Left cardiac atrium (tissue), 4 donors: Measurements from ENCODE around the gene GPS1. TPM values are rescaled to one million over a fixed set of nuclear protein-coding genes. Genes with fewer than 3 reads are reported as not detected.

Experiments
- ATAC-seq, 2 donors: fragments of 200-7000 bp; cut with Tn5 transposase; one replicate each; pipeline ENCODE4 v1.9.1; 2020; ENCODE audit warnings: mild to moderate bottlenecking in 2 of 2, moderate library complexity in 2 of 2
- DNase-seq: peaks from one replicate; pipeline ENCODE4 v3.0.0-alpha.2; 2020
- intact Hi-C, 2 donors: fragments of 100-400 bp; cut with DNase I; formaldehyde crosslinking; loops; one replicate each; pipeline versions ENCODE4 v1.14.1 to v1.15.1; 2022 to 2023
- total RNA-seq, 2 donors: library from RNA; stranded (reverse); fragmentation: NEBNext Ultra II Directional; extraction: Animal tissue kit (Norgen Biotek cat#: 25700); gene quantifications; one replicate each; pipeline ENCODE4 v1.2.1, GENCODE V29; 2021
- donor health status: DM: no; HTN: yes; CAD: no.
- donor health status: DM: no; HTN: yes; CAD: no; lungs with severe emphysema.
- donor health status: DM: yes; HTN: yes; CAD: no.
- donor health status: Dilated cardiomyopathy.

GPS1 gene
- total RNA-seq, 2 donors from 2014 or later: 72.2 to 79.3 TPM

DNA sequence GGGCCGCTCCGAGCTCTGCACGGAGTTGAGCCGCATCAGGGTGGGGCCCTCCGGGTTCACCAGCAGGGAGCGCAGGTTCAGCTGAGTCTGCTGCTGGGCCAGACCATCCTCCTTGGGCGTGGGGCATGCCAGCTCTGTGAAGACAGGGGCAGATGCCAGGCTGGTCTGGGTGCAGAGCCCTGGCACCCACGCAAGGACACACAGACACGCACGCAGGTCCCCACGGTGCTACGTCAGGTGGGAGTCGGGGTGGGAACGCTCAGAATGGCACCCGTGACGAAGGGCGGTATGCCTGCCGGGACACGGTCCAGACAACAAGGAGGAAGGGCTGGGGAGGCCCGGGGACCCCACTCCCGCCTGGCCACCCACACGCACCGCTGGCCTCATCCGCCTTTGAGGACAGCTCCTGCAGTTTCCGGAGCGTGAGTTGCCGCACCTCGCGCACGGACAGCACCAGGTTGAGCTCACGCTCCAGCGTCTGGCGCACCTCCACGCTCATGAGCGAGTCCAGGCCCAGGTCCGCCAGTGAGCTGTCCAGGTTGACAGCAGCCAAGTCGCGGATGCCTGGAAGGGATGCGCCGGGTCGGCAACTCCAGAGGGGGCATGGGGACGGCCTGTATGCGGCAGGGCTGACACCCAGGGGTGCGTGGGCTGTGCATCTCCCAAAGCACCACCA is 29.2 kb downstream of the GPS1 start:
- no peak for ATAC-seq
- no peak for DNase-seq
- intact Hi-C loops: no loop called here

DNA sequence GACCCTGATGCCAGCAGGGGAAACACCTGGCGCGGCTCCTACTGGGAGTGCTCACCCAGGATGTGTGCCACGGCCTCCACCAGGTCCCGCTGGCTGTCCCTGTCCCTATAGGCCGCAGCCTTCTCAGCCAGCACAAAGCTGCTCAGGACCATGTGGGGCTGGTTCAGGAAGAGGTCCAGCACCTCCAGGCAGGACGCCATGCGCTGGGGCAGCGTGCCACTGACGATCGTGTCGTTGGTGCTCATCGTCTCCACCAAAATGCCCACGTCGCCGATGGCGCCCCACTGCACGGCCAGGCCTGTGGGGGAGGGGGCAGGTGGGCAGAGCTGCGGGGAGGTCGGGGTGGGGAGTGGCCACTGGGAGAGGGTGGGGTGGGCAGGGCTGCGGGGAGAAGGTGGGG is 29.8 kb downstream of the GPS1 start:
- no peak for DNase-seq
- intact Hi-C loops: no loop called here
- no peak for ATAC-seq

DNA sequence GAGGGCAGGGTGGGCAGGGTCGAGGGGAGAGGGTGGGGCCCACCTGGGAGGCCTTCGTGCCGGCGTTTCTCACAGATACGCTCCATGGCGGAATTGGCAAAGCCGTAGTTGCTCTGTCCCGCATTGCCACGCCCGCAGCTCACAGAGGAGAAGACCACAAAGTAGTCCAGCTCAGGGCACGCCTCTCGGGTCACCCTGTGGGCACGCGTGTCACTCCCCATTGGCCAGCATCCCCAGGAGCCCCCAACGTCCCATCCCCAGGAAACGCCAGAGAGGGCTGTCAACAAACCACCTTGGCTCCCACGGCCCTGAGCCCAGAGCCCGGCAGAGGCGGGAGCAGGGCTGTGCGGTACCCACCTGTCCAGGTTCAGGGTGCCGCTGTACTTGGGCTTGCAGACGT is 30.3 kb downstream of the GPS1 start:
- intact Hi-C loops: no loop called here
- ATAC-seq: no peak
- DNase-seq: no peak

DNA sequence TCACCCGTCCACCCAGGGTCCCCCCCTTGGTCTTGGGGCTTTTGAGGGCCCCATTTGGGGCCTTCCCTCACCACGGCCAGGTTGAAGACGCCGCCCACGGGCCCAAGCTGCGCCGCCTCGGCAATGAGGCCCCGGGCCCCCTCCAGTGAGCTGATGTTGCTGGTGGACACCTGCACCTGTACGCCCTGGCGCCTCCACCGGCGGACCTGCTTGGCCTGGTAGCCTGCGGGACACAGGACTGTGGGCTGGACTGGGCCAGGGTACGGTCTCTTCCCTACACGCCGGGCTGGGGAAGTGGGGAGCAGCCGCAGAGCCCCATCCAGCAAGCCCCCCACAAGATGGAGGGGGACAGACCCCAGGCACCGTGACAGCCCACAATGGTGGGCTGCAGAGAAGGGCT is 30.8 kb downstream of the GPS1 start:
- DNase-seq (no peak), ATAC-seq (no peak)
- intact Hi-C loops: no loop called here

DNA sequence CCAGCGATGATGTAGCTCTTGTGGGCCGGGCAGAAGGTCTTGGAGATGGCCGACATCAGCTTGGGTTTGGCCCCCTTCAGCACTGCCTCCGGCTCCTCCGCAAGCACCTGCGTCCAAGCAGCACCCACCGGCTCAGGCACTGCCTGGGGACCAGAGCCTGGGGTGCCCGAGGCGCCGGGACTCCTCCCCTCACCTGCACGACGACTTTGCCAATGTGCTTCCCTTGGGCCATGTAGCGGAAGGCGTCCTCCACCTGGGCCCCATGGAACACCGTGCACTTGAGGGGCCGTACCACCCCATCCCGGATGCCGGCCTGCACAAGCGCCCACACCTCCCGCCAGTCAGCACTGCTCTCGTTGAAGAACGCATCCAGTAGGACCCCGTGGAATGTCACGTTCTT is 31.3 kb downstream of the GPS1 start:
- intact Hi-C loops: no loop called here
- ATAC-seq (no peak), DNase-seq (no peak)

DNA sequence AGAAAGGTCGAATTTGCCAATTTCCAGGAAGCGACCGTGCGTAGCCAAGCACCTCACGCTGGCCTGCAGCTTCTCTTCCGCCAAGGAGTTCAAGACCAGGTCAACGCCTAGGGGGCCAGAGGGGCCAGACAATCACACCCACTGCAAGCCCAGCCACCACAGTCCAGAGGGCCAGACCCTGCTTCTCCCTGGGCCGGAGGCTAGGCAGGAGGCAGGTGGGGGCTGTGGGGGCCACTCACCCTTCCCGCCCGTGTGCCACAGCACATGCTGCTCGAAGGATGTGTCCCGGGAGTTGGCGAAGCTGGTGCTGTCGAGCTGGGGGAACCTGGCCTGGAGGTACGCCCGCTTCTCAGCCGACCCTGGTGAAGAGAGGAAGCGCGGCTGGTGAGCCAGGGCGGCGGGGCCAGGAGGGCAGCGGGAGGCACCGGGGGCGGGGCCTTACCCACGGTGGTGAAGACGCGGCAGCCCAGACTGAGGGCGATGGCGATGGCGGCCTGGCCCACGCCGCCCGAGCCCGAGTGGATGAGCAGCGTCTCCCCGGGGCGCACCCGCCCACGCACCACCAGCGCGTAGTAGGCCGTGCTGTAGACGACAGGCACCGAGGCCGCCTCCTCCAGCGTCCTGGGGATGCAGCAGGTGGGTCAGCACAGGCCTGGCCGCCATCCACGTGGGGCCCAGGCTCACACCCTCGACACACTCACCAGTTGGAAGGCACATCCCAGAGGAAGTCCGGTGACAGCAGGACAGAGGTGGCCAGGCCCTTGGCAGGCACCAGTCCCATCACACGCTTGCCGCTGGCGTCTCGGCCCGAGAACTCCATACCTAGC is 32.0 kb downstream of the GPS1 start:
- intact Hi-C loops: no loop called here
- DNase-seq: no peak
- no peak for ATAC-seq

DNA sequence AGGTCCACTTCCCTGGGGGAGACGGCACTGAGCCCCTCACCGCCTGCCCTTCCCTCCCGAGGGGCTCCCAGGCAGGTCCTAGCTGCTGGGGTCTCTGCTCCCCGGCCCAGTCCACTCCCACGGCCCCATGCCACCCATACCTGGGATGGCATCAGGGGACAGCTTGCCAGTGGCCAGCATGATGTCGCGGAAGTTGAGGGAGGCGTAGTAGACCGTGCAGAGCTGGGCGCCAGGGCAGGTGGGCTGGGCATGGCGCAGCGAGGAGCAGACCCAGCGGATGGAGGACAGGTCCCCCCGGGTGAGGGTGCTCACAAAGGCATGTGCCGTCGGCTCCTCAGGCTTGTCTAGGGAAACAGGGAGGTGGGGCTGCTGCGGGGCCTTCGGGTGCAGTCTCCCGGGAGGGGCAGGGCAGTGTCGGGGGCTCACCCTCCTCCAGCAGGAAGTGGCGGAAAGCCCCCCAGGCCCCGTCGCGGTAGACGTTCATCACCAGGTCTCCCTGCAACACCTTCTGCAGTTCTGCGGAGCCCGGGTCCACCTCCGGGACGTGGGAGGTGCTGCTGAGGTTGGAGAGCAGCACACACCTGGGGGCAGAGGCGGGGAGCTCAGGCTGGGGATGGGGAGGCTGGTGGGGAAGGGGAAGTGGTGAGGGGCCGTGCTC is 32.8 kb downstream of the GPS1 start:
- ATAC-seq (no peak), DNase-seq (no peak)
- intact Hi-C loops: no loop called here

DNA sequence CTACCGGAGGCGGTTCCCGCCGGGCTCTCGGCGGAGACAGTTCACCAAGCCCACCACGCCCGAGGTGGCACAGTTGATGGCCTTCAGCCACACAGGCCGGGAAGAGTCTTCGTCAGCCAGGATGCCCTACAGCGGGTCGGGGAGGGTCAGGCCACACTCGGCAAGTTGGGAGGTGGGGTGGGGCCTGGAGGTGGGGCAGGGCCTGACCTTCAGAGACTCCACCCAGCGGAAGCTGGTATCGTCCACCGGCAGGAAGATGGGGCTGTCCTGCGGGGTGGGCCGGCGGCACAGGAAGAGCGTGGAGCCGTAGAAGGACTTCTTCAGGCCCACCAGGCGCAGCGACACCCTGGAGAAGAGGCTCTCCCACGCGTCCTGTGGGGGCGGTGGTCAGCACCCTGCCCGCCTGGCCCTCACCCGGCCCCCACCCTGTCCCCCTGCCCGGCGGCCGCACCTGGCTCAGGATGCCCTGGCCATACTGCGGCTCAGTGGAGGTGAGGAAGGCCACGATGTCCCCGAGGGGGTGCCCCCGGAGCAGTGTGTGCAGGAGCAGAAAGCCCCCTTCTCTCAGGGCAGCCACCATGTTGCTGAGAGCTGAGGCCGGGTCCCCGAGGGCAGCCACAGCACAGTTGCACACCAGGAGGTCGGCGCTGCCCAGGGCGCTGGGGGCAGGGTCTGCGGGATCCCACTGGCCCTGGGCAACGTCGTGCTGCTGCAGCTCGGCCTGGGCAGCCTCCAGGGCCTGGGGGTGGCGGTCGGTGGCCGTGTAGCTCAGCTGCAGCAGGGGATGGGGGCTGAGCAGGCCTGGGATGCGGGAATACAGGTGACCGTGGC is 33.5 kb downstream of the GPS1 start:
- DNase-seq (no peak), ATAC-seq (no peak)

DNA sequence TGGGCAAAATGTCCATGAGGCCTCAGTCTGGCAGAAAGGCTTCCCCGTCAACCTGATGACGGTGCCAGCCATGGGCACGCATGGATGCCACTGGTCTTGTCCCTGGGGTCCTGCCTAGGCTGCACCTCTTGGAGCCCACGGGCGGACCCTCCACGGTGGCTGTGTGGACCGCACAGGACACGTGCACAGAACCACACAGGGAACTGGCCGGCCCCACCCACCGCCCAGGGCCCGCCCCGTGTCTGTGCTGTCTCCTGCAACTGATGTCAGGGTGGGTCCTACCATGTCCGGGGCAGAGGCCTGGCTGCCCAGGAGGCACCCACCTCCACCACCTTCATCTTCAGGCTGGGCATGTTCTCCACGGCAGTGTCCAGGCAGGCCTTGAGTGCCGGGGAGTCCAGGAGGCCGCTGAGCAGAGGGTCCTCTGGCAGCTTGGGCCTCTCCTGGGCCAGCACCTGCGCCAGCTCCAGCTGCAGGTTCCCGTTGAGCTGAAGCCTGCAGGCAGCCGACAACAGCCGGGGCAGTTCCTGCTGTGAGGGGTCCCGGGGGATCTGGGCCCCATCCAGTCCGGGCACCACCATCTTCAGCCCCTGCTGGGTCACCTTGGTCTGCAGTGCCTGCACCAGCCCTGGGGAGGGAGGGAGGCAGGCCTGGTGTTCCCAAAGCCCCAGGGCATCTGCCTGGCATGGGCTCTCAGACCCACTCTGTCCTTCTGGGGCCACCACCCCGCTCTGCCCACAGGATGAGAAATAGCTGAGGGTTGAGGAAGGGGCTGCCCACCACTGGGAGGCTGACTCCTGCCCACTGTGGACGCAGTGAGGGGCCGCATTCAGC is 34.5 kb downstream of the GPS1 start:
- DNase-seq: peak; percentile 14
- ATAC-seq: no peak
- intact Hi-C loops: no loop called here

More for the DNA sequence above, 33.5 kb downstream of the GPS1 start:
- intact Hi-C loops: no loop called here

DNA sequence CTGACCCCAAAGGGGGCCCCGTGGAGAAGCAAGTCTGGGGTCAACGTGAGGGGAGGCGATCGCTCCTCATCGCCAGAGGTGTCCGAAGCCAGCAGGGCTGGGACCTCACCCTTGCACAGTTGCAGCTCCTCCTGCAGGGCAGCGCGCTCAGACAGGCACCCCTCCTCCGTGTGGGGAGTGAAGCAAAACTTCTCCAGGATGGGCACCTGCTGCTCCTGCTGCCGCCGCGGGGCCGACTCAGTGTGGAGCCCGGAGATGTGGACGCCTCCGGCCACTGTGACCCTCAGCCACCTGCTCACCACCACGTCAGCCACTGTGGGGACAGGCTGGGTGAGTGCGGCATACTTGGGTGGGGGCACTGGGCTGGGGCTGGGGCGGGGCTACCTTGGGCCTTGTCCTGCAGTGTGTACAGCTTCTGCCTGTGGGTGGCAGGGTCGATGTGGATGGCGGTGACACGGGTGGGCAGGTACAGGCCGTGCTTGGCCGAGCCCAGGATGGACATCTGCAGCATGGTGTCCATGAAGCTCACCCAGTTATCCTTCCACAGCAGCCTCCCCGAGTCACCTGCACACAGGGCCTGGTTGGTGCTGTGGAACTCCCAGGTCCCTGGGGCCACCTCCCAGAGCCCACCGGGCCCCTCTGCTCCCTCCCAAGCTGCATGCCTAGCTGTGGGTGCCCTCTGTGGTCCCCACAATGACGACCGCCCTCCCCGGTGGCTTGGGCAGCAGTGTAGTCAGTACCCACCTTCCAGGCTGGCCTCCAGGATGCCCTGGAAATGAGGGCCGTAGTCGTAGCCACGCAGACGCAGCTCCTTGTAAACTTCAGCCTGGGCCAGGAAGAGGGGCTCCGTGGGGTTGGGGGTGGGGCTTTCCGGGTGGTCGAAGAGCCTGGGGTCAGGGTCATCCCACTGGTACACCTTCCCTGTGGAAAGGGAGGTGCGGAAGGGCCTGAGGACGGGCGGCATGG is 35.5 kb downstream of the GPS1 start:
- ATAC-seq (no peak), DNase-seq (peak; percentile 13)
- intact Hi-C loops: no loop called here

DNA sequence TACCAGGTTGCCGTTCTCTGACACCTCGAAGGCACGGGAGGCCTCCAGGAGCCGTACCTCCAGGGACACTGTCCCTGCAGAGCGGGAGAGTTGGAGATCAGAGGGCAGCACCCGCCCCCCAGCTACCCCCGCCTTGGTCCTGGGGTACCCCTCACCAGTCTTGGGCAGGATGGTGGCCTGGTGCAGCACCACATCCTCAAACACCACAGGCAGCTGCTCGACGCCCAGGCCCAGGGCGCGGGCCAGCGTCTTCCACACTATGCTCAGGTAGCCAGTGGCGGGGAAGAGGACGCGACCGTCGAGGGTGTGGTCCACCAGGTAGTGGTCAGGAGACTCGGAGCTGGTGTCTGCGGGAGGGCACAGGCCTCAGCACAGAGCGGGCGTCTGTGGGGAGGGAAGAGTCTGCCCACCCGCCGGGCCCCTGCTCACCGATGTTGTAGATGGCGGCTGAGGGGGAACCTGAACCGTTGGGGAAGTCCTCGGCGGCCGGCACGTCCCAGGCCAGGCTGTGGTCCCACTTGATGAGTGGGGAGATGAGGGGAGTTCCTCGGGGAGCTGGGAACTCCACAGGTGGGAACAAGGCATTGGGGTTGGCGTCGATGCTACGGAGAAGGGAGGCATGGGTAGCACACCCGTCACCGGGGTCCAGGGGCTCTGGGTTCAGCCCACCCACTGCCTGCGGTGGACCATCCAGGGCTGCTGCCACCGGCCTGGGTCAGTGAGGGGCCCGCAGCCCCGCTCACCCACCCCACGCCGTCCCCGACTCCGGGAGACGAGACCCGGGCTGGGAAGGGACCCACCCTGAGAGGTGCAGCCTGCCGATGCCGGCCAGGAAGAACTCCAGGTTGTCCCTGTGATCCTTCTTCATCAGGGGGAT is 36.5 kb downstream of the GPS1 start:
- ATAC-seq (no peak), DNase-seq (peak; percentile 16)
- intact Hi-C loops: no loop called here

DNA sequence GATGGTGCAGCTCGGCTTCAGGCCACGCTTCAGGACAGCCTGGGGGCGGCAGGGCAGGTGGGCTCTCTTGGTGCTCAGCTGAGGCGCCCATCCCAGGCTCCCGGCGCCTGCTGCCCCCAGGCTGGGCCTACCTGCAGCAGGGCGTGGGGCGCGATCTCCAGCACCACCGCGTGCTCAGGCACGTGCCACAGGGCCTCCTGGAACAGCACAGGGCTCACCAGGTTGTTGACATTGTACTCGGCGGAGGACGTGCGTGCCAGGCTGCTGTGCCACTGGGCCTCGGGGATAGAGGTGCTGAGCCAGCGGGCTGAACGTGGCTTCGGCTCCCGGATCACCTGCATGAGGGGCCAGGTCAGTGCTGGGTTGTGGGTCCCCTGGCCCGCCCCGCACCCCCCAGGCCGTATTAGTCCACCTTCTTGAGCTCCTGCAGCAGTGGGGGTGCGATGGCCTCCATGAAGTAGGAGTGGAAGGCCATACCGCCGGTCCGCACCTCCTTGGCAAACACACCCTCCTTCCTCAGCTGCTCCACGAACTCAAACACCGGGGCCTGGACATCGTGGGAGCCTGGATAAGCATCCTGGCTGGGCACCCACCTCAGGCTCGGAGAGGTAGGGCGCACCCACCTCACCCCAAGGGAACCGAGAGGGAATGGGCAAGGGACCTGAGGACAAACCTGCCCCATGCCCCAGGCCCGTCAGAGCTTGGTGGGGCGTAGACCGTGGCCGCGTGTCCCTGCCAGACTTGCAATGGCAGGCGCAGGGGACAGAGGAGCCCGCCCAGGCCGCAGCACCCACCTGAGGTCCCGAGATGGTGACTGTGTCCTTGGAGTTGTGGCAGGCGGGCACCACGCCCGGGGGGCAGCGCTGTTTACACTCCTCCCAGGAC is 37.4 kb downstream of the GPS1 start:
- peak; percentile 16 for DNase-seq
- intact Hi-C loops: no loop called here
- ATAC-seq: no peak

DNA sequence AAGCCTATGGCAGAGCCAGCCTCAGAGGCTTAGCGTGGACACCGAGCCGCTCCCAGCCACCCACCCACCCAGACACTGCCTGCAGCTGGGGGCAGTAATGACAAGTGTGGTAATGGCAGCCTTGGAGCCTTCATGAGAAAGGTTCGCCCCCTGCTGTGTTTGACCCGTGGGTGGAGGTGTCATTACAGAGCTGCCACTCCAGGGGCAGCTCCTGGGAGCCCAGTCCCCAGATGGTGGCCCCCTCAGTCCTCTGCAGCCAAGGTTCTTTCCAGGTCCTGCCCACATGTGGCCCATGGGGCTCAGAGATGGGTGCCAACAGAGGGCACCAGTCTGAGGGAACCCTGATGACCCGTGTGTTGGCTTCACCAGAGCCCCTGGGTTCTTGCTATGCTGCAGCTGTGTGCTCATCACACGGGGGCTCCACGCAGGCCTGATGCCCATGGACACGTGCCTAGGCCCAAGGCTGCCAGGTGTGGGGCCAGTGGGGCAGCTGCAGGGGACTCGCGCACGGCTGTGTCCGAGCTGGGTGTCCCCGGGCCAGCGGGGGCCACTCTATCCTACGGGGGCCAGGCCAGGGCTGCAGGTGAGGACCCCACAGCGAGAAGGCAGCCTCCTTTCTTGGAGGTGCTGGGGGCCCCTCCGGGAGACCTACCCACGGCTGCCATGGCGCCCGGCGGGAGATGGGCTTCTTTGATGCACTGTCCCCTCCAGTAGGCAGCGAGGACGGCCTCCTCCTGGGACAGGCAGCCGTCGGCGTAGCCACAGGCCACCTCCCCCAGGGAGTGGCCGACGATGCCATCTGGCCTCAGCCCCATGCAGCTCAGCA is 38.2 kb downstream of the GPS1 start:
- intact Hi-C loops: no loop called here
- DNase-seq: peak; percentile 20
- no peak for ATAC-seq

DNA sequence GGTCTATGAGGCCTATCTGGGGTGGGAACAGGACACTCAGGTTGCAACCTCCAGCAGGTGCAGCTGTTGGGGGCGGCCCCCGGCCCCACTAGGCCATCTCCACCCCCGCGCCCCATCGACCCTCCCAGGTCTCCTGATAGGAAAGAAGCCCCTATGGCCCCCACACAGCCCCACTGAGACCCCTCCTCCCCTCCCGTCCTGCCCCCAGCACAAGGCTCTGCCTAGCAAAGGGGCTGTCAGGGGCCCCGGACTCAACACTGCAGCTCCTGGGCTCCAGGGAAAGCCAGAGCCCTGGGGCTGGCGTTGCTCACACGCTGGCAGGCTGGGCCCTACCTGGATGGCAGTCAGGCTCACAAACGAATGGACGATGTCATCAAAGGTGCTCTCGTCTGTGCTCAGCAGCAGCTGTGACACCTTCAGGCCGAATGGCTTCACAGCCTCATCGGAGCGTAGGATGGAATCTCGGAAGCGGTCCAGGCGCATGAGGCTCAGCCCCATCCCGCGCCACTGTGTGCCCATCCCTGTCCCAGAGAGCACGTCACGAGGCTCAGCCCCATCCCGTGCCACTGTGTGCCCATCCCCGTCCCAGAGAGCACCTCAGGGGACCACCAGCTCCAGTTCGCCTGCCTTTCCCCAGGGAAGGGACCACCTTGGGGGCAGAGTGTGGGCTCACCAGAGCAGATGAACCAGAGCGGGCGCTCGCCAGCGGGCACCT is 39.0 kb downstream of the GPS1 start:
- no peak for DNase-seq
- intact Hi-C loops: no loop called here
- ATAC-seq: no peak
